HG03354 (cell line): ENCODE measurements around the gene SLTM.
"Not testable (repeated sequence)": the region's sequence is repeated elsewhere in the genome, so short reads cannot be mapped to it uniquely, and the experiment has no call there.

ENCODE experiments used
- ATAC-seq: cut with Tn5 transposase; IDR thresholded peaks from one replicate; pipeline ENCODE4 v1.9.1; 2021; ENCODE audit warnings: mild to moderate bottlenecking; ENCODE audit not compliant: unreplicated experiment, poor library complexity, severe bottlenecking

Gene SLTM

GRCh38 chr15:58833681-58834426 is 99.6 kb downstream of the SLTM start:
- ATAC-seq: not testable (repeated sequence)

GRCh38 chr15:58830556-58830955 is 102.9 kb downstream of the SLTM start:
- ATAC-seq: no peak
